HG03521 (cell line): Measurements from ENCODE around the gene RAPH1.

Source experiments
- ATAC-seq: cut with Tn5 transposase; IDR thresholded peaks from one replicate; pipeline ENCODE4 v1.9.1; 2021; ENCODE audit warnings: mild to moderate bottlenecking, moderate library complexity; ENCODE audit not compliant: unreplicated experiment

The RAPH1 gene

GRCh38 chr2:203492965-203493364 is 42.1 kb downstream of the RAPH1 start:
- no peak for ATAC-seq

GRCh38 chr2:203490391-203490790 is 44.7 kb downstream of the RAPH1 start:
- ATAC-seq, result no peak

GRCh38 chr2:203489531-203489930 is 45.6 kb downstream of the RAPH1 start:
- no peak for ATAC-seq

GRCh38 chr2:203484266-203485112 is 50.6 kb downstream of the RAPH1 start:
- no peak for ATAC-seq

GRCh38 chr2:203480623-203481022 is 54.5 kb downstream of the RAPH1 start:
- no peak for ATAC-seq

GRCh38 chr2:203476881-203477280 is 58.2 kb downstream of the RAPH1 start:
- no peak for ATAC-seq

- ATAC-seq, result no peak
Observed at GRCh38 chr2:203471323-203471722, 63.8 kb downstream of the RAPH1 start.

GRCh38 chr2:203470371-203470770 is 64.7 kb downstream of the RAPH1 start:
- no peak for ATAC-seq

- no peak for ATAC-seq
Observed at GRCh38 chr2:203469546-203469945, 65.6 kb downstream of the RAPH1 start.

- ATAC-seq, result no peak
Observed at GRCh38 chr2:203463266-203463678, 71.8 kb downstream of the RAPH1 start.

GRCh38 chr2:203462308-203462707 is 72.8 kb downstream of the RAPH1 start:
- ATAC-seq, result no peak

- ATAC-seq, result no peak
Observed at GRCh38 chr2:203461746-203462145, 73.4 kb downstream of the RAPH1 start.

GRCh38 chr2:203455209-203455608 is 79.9 kb downstream of the RAPH1 start:
- no peak for ATAC-seq

- ATAC-seq, result no peak
Observed at GRCh38 chr2:203453858-203454451, 81.1 kb downstream of the RAPH1 start.

GRCh38 chr2:203451689-203452088 is 83.4 kb downstream of the RAPH1 start:
- no peak for ATAC-seq

GRCh38 chr2:203451011-203451410 is 84.1 kb downstream of the RAPH1 start:
- no peak for ATAC-seq

GRCh38 chr2:203450561-203450960 is 84.5 kb downstream of the RAPH1 start:
- ATAC-seq, result no peak

GRCh38 chr2:203446780-203447179 is 88.3 kb downstream of the RAPH1 start:
- no peak for ATAC-seq

GRCh38 chr2:203446071-203446481 is 89.0 kb downstream of the RAPH1 start:
- no peak for ATAC-seq

- ATAC-seq, result no peak
Observed at GRCh38 chr2:203444738-203445137, 90.4 kb downstream of the RAPH1 start.

GRCh38 chr2:203442463-203442862 is 92.6 kb downstream of the RAPH1 start:
- ATAC-seq, result no peak

GRCh38 chr2:203441463-203441862 is 93.6 kb downstream of the RAPH1 start:
- no peak for ATAC-seq
